GM18867 (cell line): ENCODE measurements around the gene NANOS3.

Experiments
- ATAC-seq: cut with Tn5 transposase; IDR thresholded peaks from one replicate; pipeline ENCODE4 v1.9.1; 2021; ENCODE audit warnings: mild to moderate bottlenecking, moderate library complexity; ENCODE audit not compliant: unreplicated experiment

Gene NANOS3

GRCh38 chr19:13884726-13885591 lies 8.0 kb downstream of the NANOS3 start:
- ATAC-seq = no peak

GRCh38 chr19:13885826-13886365 lies 9.0 kb downstream of the NANOS3 start:
- no peak for ATAC-seq

GRCh38 chr19:13887018-13887436 lies 10.1 kb downstream of the NANOS3 start:
- ATAC-seq = no peak

- no peak for ATAC-seq
Observed at GRCh38 chr19:13887517-13887916, 10.6 kb downstream of the NANOS3 start.

GRCh38 chr19:13888281-13888680 lies 11.3 kb downstream of the NANOS3 start:
- ATAC-seq = no peak

- ATAC-seq = no peak
Observed at GRCh38 chr19:13890136-13890535, 13.2 kb downstream of the NANOS3 start.

- ATAC-seq = no peak
Observed at GRCh38 chr19:13892870-13893269, 15.9 kb downstream of the NANOS3 start.

- ATAC-seq = no peak
Observed at GRCh38 chr19:13894552-13894951, 17.6 kb downstream of the NANOS3 start.

- no peak for ATAC-seq
Observed at GRCh38 chr19:13896227-13896626, 19.3 kb downstream of the NANOS3 start.

- ATAC-seq = no peak
Observed at GRCh38 chr19:13899393-13899792, 22.5 kb downstream of the NANOS3 start.

- ATAC-seq = no peak
Observed at GRCh38 chr19:13899912-13900584, 23.1 kb downstream of the NANOS3 start.

GRCh38 chr19:13902993-13903555 lies 26.1 kb downstream of the NANOS3 start:
- ATAC-seq = no peak

- ATAC-seq = peak; percentile 91
Observed at GRCh38 chr19:13905634-13906520, 28.9 kb downstream of the NANOS3 start, which contains the start of the genes BRME1 and CC2D1A. TSS of gene BRME1 (minus strand) at chr19:13906117. CDS start at chr19:13904892, 1,225 bp downstream. TSS of gene CC2D1A (plus strand) at chr19:13906201. CDS start at chr19:13906442, 241 bp downstream.

- peak; percentile 14 for ATAC-seq
Observed at GRCh38 chr19:13906521-13906904, 29.6 kb downstream of the NANOS3 start.

GRCh38 chr19:13906910-13907309 lies 30.0 kb downstream of the NANOS3 start:
- ATAC-seq = no peak

GRCh38 chr19:13908674-13909073 lies 31.7 kb downstream of the NANOS3 start:
- ATAC-seq = no peak

GRCh38 chr19:13909430-13909829 lies 32.5 kb downstream of the NANOS3 start:
- ATAC-seq = no peak

- no peak for ATAC-seq
Observed at GRCh38 chr19:13913352-13913751, 36.4 kb downstream of the NANOS3 start.

GRCh38 chr19:13914777-13915176 lies 37.8 kb downstream of the NANOS3 start:
- no peak for ATAC-seq

- no peak for ATAC-seq
Observed at GRCh38 chr19:13917888-13918406, 41.0 kb downstream of the NANOS3 start.
